GM18508 (cell line): ENCODE measurements around the gene PPP1R26.
"Not testable (repeated sequence)": the region's sequence is repeated elsewhere in the genome, so short reads cannot be mapped to it uniquely, and the experiment has no call there.

Source experiments
- ATAC-seq: cut with Tn5 transposase; IDR thresholded peaks from one replicate; pipeline ENCODE4 v1.9.1; 2021; ENCODE audit warnings: moderate number of reproducible peaks; ENCODE audit not compliant: insufficient read depth, unreplicated experiment

The PPP1R26 gene

DNA sequence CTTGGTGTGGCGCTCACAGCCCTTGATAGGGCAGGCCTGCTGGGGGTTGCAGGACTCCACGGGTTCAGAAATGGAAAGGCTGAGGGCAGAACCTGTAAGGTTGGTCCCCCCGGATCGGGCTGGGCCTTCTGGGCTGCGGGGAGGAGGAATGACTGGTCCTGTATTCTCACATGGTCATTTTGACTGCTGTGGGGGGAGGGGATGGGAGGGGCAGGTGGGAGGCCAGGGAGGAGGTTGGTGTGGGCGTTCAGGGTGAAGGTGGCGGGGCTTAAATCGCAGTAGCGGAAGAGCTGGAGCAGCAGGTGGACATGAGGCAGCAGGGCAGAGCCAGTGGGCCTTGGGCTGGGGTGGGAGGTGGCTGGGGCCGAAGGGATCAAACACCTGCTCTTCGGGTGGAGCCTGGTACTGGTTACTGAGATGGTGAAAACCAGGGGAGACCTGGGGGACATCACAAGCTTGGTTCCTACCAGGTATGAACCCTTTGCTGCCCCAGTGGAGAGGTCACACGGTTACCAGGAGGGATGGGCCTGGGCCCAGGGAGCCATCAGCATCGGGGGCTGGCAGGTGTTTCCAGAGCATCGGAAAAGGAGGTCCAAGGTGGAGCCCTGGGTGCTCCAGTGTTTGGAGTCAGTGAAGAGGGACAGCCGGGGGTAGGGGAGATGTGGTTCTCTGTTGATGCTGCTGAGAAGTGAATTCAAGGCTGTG, 22.7 kb downstream of the PPP1R26 start:
- ATAC-seq = no peak

DNA sequence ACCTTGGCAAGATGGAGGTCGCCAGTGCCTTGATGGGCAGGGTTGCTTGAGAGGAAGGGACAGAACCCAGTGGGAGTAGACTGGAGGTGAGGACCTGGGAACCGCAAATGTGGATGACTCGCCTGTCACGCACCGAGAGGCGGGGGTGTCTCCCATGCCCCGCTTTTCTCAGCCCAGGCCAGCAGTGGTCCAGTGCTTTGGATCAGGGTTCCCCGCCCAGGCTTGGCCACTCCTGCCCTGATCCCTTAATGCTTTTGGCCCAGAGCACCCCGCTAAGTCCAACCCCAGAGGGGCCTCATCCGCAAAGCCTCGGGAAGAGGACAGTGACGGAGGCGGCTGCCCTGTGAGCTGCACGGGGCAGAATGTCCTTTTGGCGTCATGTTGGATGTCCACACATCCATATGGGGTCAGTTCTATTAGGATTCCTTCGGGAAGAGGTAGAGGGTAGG, 23.3 kb downstream of the PPP1R26 start:
- ATAC-seq = no peak

DNA sequence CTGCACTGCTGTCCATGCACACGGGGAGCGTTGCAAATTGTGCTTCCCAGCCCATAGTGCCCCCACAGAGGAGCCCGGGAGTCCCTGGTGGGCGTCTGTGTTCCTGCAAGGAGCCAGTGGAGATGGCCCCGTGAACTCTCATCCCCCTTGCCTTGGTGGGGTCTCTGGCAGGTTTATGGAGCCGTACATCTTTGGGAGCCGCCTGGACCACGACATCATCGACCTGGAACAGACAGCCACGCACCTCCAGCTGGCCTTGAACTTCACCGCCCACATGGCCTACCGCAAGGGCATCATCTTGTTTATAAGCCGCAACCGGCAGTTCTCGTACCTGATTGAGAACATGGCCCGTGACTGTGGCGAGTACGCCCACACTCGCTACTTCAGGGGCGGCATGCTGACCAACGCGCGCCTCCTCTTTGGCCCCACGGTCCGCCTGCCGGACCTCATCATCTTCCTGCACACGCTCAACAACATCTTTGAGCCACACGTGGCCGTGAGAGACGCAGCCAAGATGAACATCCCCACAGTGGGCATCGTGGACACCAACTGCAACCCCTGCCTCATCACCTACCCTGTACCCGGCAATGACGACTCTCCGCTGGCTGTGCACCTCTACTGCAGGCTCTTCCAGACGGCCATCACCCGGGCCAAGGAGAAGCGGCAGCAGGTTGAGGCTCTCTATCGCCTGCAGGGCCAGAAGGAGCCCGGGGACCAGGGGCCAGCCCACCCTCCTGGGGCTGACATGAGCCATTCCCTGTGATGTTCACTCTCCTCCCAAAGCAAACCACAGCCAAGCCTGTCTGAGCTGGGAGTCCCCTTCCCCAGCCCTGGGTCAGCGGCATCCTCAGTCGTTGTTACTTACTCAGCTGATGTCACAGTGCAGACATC, 24.0 kb downstream of the PPP1R26 start:
- ATAC-seq = no peak

DNA sequence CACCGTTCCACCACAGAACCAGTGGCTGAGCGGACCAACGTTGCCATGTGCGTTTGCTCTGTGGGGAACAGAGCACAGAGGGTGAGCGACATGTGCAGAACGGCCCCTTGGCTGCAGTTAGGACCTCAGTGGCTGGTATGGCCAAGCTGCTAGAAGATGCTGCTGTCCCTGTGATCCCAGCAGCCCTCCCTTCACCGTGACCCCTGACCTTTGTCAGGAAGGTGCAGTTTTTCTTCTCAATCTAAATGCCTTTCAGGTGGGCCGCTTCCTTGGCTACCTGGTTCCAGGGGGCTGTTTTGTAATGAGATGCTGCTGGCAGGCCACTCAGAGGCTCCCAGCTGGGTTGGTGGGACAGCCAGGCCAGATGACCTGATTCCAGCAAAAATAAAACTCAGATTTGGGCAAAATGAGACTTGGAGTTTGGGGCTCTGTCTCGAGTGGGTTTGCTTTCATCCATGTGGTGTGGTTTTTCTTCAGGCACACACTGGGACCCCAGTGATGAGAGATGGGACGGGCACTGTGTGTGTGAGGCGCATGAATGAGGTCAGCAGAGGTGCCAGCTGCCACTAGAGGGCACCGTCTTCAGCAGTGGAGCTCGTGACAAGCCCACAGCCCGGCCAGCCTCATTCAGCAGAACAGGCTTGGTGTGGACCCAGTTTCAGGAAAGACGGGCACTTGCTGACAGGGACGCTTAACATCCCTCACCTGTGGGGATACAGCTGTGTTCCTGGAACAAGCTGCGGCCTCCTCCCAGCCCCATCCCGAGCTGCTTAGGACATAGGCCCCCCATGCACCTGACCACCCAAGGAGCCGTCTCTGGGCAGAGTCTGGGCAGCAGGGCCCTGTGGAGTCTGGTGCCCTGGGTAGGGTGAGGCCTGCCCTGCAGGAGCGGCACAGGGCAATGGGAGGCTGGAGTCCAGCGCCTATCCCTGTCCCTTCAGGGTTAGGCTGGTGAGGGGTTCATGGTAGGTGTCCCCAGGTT, 25.0 kb downstream of the PPP1R26 start:
- no peak for ATAC-seq

DNA sequence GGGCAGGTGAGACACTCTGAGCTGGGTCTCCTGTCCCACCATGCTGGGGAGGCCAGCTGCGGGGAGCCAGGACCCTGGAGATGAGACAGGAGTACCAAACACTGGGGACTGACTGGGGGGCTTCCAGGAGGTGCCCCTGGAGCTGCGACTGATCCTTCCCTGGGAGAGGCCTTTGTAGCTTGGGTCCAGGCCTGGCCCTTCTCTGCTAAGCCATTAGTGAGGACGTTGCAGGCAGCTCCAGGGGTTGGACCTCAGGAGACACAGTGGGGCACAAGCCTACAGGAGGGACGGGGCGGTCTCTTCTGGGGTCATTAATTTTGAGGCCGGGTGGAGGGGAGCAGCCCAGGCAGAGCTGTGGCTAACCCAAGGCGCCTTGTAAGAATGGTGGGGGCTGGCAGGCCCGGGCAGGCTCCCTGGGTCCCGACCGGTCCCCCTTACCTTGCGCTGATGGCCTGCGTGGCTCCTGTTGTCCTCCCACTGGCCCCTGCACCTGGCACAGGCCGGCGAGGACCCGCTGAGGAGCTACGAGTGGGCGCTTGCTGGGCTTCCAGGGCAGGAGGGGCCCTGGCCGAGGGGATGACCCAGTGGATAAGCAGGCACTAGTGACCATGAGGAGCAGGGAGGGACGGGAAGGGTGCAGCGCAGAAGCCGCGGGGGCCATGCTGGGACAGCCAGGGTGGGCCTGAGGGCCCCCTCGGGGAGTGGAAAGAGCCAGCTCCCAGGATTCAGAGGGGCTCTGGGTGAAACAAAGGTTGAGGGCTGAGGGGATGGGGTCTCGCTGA, 26.0 kb downstream of the PPP1R26 start:
- ATAC-seq = no peak

DNA sequence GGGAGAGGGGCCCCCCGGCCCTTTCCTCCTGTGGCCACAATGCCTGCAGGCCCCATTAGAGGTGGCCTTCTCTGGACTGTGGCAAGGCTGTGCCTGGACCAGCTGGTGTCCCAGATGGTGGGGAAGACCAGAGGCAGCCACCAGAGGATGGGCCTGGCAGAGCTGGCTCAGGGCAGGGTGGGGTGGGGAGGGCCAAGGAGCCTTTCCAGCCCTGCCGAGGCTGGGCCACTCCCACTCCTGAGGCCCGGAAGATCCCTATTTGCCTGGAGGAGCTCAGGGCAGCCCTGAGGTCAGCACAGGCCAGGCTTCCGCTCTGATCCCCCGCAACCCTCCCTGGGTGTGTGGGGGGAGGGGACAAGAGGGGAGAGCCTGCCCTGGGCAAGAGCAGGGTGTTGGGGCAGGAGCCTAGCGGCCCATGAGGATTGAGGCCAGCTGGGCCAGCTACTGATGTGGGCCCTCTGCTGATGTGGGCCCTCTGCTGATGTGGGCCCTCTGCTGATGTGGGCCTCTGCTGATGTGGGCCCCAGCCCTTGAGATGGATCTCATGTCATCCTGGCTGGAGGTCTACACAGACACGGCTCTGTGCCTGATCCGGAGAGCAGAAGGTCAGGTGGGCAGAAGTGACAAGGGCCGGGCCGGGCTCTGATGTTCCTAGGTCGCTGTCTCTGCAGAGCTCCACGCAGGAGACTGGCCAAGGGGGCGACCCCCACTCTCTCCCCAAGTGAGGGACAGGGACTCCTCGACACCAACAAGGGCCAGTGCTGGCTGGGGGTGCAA, 26.9 kb downstream of the PPP1R26 start:
- ATAC-seq = no peak

DNA sequence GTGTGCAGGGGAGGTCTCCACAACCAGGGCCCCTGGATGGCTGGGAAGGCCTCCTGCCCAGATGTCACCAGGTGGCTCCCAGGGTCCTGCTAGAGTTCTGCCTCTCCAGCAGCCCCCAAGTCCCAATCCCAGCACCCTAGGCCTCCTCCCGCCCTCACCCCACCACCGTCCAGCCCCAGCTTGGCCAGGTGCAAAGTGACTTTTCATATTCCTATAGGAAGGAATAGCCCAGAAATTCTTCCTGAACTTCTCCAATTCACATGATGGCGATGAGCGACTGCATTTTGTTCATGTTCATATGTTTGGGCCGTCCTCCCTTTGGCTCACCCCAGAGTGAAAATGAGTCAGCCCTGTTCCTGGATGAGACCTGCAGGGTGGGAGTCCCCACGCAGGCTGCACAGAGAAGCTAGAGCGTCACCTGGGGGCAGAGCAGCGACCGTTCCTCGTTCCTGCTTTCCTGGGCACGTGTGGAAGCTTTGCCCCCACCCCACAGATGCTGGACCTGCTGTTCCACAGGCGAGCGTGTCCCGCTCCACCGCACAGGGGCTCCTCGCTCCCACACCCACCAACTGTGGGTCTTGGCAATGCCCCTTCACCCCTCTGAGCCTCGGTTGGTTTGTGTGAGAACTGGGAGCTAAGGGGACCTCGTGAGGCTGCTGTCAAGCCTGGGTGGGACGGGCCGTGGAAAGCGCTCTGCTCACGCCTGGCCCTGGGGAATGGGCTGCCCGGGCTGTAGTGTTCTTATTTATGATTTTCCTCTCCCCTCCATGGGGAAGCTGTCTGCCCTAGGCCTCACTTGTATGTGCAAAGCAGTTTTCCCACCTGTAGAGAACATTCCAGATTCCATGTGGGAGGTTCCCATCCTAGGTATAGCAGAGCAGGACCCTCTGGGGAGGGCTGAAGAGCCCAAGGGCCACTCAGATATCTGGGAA, 27.8 kb downstream of the PPP1R26 start:
- no peak for ATAC-seq

DNA sequence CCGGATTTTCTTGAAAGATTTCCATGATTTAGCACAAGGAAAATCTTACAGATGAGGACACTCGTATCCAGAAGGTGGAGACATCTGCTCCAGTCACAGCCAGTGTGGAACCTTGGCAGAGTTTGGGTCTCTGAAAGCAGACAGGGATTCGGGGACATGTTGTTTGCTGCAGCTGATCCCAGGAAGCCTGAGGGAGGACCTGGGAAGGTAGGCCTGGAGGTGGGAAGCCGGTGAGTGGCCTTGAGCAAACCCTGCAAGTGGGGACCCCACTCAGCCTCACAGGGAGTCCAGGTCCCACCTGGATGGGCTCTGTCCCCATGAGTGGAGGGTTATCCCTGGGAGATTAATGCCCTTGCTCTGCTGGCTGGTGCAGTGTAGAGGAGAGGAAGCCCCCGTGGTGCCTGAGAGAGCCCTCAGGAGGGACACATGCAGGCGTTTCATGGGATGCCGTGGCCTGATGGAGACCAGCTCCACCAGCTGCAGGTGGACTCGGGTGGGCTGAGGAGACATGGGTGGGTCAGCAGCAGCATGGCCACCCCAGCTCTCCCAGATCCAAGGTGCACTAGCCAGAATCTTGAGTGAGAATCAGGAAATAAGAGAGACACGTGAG, 28.7 kb downstream of the PPP1R26 start:
- ATAC-seq = no peak

DNA sequence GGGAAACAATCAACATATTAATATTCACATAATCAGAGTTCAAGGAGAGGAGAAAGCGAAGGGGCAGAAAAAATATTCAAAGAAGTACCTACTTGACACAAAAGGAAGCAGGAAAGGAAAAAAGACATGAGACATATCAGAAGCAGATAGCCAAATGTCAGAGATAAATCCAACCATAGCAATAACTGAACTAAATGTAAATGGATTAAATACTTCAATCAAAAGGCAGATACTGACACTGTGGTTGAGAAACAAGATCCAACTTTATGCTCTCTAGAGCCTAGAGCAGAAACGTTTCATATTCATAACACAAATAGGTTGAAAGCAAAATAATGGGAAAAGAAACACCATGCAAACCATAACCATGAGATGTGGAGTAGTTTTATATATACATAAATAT, 29.9 kb downstream of the PPP1R26 start:
- no peak for ATAC-seq

DNA sequence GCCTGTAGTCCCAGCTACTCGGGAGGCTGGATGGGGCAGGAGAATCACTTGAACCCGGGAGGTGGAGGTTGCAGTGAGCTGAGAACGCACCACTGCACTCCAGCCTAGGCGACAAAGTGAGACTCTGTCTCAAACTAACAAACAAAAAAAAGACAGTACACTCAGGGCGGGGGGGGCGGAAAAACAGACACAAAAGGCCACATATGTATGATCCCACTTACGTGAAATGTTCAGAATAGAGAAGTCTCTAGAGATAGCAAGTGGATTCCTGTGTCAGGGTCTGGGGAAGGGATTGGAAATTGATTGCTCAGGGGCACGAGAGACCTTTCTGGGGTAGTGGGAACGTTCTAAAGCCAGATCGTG, 32.6 kb downstream of the PPP1R26 start:
- no peak for ATAC-seq

DNA sequence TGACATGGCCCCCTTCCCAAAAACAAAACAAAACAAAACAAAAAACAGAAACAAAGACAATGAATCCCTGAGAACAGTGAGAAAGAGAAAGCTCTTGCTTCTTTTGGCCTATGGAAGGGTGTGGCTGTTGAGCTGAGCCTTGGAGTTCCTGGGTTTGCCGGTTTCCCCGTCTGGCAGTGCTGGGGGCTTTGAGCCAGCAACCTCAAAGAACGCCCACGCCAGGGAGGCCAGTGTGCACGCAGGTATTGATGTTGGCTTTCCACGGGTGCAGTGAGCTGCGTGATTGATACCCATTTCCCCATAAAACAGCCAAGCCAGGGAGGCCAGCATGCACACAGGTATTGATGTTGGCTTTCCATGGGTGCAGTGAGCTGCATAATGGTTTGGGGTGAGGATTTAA, 33.3 kb downstream of the PPP1R26 start:
- ATAC-seq = no peak

DNA sequence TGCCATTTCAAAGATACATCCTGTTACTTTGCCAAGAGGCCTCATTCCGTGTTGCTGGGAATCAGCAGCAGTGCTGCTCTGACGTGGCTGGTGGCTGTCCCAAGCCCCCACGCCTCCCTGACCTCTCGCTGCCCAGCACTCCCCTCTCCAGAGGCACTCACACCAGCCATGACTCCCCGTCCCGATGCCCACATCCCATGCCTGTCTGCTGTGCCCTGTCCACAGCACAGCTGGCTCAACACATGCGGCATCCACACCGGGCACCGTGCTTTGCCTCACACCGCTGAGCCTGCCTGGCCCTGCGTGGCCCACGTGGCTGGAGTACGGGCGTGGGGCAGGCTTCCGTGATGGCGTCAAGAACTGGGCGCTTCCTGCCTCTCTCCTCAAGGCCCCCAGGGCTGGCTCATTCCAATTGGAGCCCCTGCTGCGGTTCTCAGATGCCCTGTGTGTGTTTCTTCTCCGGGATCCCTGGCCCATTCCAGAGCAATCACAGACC, 33.8 kb downstream of the PPP1R26 start:
- ATAC-seq = no peak

DNA sequence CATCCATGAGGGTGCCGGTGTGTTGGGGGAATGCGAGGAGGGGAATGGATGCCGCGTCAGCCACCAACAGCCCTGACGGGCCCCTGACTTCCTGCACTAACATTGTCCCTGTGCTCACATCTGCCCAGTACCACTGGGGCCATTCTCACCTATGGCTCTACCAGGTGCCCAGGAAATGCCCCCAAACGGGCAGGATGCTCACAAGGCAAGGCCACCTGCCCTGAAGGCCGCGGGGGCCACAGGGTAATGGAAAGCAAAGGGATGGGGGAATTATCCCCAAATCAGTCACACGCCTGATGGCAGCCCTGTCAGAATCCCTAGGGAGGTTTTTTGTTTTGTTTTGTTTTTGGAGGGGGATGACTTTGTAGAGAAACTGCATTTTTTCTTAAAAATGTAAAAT, 34.3 kb downstream of the PPP1R26 start:
- ATAC-seq = not testable (repeated sequence)

DNA sequence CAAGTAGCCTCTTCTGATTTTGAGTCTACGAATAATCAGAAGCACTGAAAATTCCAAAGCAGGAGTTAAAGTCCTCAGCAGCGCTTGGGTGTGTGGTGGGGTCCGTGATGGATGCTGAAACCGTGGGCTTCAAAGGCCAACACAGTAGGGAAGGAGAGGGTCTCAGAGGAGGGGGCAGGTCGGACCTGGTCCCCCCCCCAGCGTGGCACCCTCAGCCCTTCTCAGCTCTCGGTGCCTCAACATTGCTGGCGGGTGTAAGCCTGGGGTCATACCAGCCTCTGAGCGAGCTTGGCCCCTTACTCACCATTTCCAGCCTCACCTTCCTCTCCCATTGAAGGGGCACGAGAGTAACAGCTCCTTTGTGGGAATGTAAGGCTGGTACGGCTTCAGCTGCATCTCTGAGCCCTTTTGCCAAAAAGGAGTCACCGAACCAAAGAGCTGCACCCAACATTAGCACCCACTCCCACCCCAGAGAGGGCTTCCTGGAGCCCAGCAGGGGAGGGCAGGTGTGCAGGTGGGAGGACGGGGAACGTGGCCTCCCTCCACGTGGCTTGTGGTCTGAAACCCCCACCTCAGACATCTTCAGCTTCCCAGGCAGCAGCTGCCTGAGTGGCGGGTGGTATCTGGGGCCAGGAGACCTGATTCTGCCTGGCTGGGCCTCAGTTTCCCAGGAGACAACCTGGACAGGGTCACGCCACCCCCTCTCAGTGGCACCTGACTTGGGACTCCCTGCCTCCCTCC, 34.9 kb downstream of the PPP1R26 start:
- ATAC-seq = no peak

DNA sequence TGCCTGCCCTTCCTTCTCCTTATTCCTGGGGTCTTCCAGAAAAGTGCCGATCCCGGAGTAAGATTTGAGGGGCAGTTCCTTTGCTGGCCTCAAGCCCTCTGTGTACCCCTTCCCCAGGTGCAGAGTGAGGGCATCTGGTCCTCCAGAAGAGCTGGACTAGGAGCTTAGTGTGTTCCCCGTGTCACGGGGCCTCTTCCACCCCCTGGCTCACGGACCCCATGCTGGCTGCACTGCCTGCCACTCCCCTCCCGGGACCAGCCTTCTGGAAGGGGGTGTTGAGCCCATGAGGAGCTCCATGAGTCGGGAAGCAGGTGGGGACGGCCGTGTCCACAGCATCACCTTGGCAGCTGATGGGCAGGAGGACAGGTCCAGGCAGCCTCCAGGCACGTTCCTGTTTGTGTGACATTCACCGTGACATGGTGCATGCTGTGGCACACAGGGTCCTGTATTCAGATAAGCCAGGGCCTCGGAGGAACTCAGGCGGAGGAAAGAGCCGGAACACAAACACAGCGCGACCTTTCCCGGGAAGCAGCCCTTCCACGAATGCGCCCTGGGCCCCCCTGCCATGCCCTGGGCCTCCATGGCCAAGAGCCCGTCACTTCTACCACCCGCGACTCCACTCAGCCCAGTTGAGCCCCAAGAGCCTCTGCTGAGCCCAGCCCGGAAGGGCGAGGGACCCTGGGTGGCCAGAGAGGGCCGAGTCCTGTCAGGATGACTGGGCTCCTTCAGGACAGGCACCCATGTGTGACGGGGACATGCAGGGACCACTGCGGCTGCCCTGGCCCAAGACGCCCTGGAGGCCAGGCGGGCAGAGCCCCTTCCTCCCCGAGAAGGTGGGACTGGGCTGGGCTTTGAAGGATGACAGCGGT, 35.7 kb downstream of the PPP1R26 start:
- ATAC-seq = no peak
